COLO668 (cell line): ENCODE results near the gene NIP7.

Experiments used
- DNase-seq: peaks from one replicate; lab custom pipeline; 2025; ENCODE audit not compliant: unreplicated experiment; lab: John Stamatoyannopoulos, UW

NIP7 gene

GRCh38 chr16:69384974-69385373, 45.4 kb downstream of the NIP7 start:
- DNase-seq, result no peak

DNA sequence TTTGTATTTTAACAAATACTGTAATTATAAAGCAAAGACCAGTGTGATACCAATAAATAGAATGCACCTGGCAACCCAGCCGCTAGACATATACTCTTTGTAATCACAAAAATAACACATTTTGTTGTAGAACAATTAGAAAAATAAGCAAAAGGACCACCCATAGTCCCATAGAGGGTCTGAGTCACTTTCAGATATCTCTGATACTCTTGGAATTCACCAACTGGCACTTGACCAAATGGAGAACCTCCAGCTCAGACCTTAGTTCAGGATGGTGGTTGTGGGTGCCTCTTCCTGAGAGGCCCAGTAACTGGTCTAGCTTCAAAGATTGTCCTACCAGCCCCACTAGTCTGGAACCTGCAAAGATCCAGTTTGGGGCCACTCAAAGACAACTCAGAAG, 47.0 kb downstream of the NIP7 start:
- no peak for DNase-seq
